Astrocyte (in vitro differentiated cells and primary cell): ENCODE results near the gene HIC2.
"Not testable (repeated sequence)": the region's sequence is repeated elsewhere in the genome, so short reads cannot be mapped to it uniquely, and the experiment has no call there.

Experiments used
- CTCF ChIP-seq: IDR thresholded peaks from 2 replicates; pipeline ENCODE4 v1.5.1; 2011; ENCODE audit warnings: low read depth, mild to moderate bottlenecking, inconsistent platforms, low read length, moderate library complexity; ENCODE audit not compliant: insufficient read depth
- EZH2 ChIP-seq: IDR thresholded peaks from 2 replicates; pipeline ENCODE4 v1.6.1; 2012; ENCODE audit warnings: mild to moderate bottlenecking, low read length, inconsistent platforms; ENCODE audit not compliant: insufficient read depth

GRCh38 chr22:21441170-21441569 is 24.0 kb downstream of the HIC2 start:
- TF ChIP-seq CTCF, EZH2: not testable (repeated sequence)
